PC-3 (cell line): ENCODE measurements around the gene ZRANB3. TPM values are rescaled to one million over a fixed set of nuclear protein-coding genes. Genes with fewer than 3 reads are reported as not detected.
"Not testable (repeated sequence)": the region's sequence is repeated elsewhere in the genome, so short reads cannot be mapped to it uniquely, and the experiment has no call there.

Experiments
- ATAC-seq: fragments of 200-7000 bp; cut with Tn5 transposase; 2 replicates; pipeline ENCODE4 v1.9.1; 2020; ENCODE audit warnings: mild to moderate bottlenecking, moderate library complexity
- BruUV-seq: library from RNA; stranded (reverse); fragments of 400-500 nt; replicated peaks from 2 replicates; lab custom pipeline; 2021; lab: Mats Ljungman, UMichigan
- CTCF ChIA-PET: fragments of 300-600 bp; sonication (Branson Sonifier 250); formaldehyde crosslinking; loops from one replicate; lab custom pipeline; 2022; ENCODE audit warnings: antibody characterized with exemption; lab: Charles Lee
- POLR2A ChIA-PET: fragments of 300-600 bp; sonication (Branson Sonifier 250); formaldehyde crosslinking; loops from one replicate; lab custom pipeline; 2022; ENCODE audit warnings: antibody characterized with exemption; ENCODE audit not compliant: unreplicated experiment; lab: Charles Lee
- DNase-seq: peaks from one replicate; pipeline ENCODE4 v3.0.0-alpha.2; 2015
- H2AFZ ChIP-seq: fragments of 300-600 bp; sonication (generic); 2 replicates; pipeline ENCODE4 v1.6.0; 2016; ENCODE audit warnings: antibody characterized with exemption, low read length
- H3F3A ChIP-seq: fragments of 300-600 bp; sonication (generic); one replicate; pipeline ENCODE4 v1.6.0; 2017; ENCODE audit warnings: antibody characterized with exemption, low read length, control low read depth, mild to moderate bottlenecking; ENCODE audit not compliant: unreplicated experiment
- H3K27ac ChIP-seq: fragments of 300-600 bp; sonication (generic); 2 replicates; pipeline ENCODE4 v1.5.1; 2016; ENCODE audit warnings: mild to moderate bottlenecking, low read length
- H3K27me3 ChIP-seq: fragments of 300-600 bp; sonication (generic); 2 replicates; pipeline ENCODE4 v1.6.1; 2016; ENCODE audit warnings: low read length, mixed read lengths
- H3K36me3 ChIP-seq: fragments of 300-600 bp; sonication (generic); 2 replicates; pipeline ENCODE4 v1.6.1; 2016; ENCODE audit warnings: low read depth, mixed run types, low read length, mixed read lengths
- H3K4me1 ChIP-seq: fragments of 300-600 bp; sonication (generic); 2 replicates; pipeline ENCODE4 v1.5.1; 2016; ENCODE audit warnings: low read length; ENCODE audit not compliant: insufficient read depth
- H3K4me2 ChIP-seq: fragments of 300-600 bp; sonication (generic); 2 replicates; pipeline ENCODE4 v1.6.0; 2016; ENCODE audit warnings: low read length
- H3K4me3 ChIP-seq: fragments of 300-600 bp; sonication (generic); 2 replicates; pipeline ENCODE4 v1.5.1; 2016; ENCODE audit warnings: mild to moderate bottlenecking, low read length, mixed read lengths
- H3K79me2 ChIP-seq: fragments of 300-600 bp; sonication (generic); 2 replicates; pipeline ENCODE4 v1.6.1; 2017; ENCODE audit warnings: low read length, mixed read lengths
- H3K9ac ChIP-seq: fragments of 300-600 bp; sonication (generic); 2 replicates; pipeline ENCODE4 v1.6.0; 2016; ENCODE audit warnings: mild to moderate bottlenecking, low read length
- H3K9me2 ChIP-seq: fragments of 300-600 bp; sonication (generic); replicated peaks from 2 replicates; pipeline ENCODE4 v1.6.1; 2016; ENCODE audit warnings: mixed run types, low read length, mixed read lengths
- H3K9me3 ChIP-seq: fragments of 300-600 bp; sonication (generic); 2 replicates; pipeline ENCODE4 v1.6.1; 2016; ENCODE audit warnings: low read length, mixed read lengths
- H4K20me1 ChIP-seq: fragments of 300-600 bp; sonication (generic); 2 replicates; pipeline ENCODE4 v1.6.1; 2016; ENCODE audit warnings: low read length, mixed read lengths
- EZH2 ChIP-seq: fragments of 300-600 bp; sonication (generic); IDR thresholded peaks from one replicate; pipeline ENCODE4 v1.6.1; 2017; ENCODE audit warnings: antibody characterized with exemption, mild to moderate bottlenecking, low read length; ENCODE audit not compliant: unreplicated experiment
- EZH2phosphoT487 ChIP-seq: fragments of 300-600 bp; sonication (generic); IDR thresholded peaks from 2 replicates; pipeline ENCODE4 v1.6.1; 2018; ENCODE audit warnings: mild to moderate bottlenecking, antibody characterized with exemption, low read length, borderline replicate concordance
- intact Hi-C: fragments of 100-400 bp; cut with micrococcal nuclease; formaldehyde crosslinking; loops from 2 replicates; pipeline ENCODE4 v1.9.0; 2023
- total RNA-seq: library from RNA; depleted of rRNA; stranded (reverse); fragments of >200 nt; gene quantifications from 2 replicates; pipeline ENCODE4 v1.2.3, GENCODE V29; 2014
- TF ChIP-seq, protein P1 (sequence below): fragments of 300-600 bp; sonication (generic); conservative IDR thresholded peaks from 2 replicates; pipeline ENCODE4 v1.5.1; 2017; ENCODE audit warnings: antibody characterized with exemption, low read depth, mild to moderate bottlenecking, low read length

Gene ZRANB3
- total RNA-seq, 1 experiment from 2014 or later, result 8.6 TPM

DNA sequence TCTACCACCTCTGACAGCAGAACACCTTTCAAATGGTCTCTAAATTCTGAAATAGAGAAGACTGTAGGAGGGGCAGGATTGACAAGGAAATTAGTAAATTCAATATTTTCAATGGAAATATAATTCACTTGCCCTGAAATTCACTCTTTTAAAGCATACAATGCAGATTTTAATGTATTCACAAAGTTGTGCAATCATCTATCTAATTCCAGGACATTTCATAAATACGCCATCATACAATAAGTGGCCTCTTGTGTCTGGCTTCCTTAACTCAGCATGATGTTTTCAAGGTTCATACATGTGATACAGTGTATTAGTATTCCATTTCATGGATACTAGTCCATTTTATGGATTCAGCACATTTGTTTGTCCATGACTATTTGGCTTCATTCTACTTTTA, 74.2 kb downstream of the ZRANB3 start:
- Histone ChIP-seq H3K4me2 (no peak overlapping the region), H2AFZ (no peak overlapping the region), H3F3A (no peaks in the 10 kb centered on the region), H3K9me3 (peaks cover 5% of the 10 kb centered on the region; the same call in 1 of the 2 replicates), H3K4me1 (no peaks in the 10 kb centered on the region), H3K27me3 (no peaks in the 10 kb centered on the region), H3K4me3 (no peak overlapping the region), H3K9ac (no peak overlapping the region), H3K36me3 (peaks cover 4% of the 10 kb centered on the region; the same call in 1 of the 2 replicates), H3K27ac (no peak overlapping the region), H4K20me1 (no peaks in the 10 kb centered on the region), H3K9me2 (no peaks in the 10 kb centered on the region), H3K79me2 (no peaks in the 10 kb centered on the region)
- TF ChIP-seq, protein P1, sequence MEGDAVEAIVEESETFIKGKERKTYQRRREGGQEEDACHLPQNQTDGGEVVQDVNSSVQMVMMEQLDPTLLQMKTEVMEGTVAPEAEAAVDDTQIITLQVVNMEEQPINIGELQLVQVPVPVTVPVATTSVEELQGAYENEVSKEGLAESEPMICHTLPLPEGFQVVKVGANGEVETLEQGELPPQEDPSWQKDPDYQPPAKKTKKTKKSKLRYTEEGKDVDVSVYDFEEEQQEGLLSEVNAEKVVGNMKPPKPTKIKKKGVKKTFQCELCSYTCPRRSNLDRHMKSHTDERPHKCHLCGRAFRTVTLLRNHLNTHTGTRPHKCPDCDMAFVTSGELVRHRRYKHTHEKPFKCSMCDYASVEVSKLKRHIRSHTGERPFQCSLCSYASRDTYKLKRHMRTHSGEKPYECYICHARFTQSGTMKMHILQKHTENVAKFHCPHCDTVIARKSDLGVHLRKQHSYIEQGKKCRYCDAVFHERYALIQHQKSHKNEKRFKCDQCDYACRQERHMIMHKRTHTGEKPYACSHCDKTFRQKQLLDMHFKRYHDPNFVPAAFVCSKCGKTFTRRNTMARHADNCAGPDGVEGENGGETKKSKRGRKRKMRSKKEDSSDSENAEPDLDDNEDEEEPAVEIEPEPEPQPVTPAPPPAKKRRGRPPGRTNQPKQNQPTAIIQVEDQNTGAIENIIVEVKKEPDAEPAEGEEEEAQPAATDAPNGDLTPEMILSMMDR, result no peak
- TF ChIP-seq EZH2 (no peak), EZH2phosphoT487 (no peak)
- CTCF ChIA-PET, result no interaction called here
- ATAC-seq (no peak), DNase-seq (no peak)
- no TSS peak for BruUV-seq
- intact Hi-C loops, result no loop called here
- POLR2A ChIA-PET, result no interaction called here

DNA sequence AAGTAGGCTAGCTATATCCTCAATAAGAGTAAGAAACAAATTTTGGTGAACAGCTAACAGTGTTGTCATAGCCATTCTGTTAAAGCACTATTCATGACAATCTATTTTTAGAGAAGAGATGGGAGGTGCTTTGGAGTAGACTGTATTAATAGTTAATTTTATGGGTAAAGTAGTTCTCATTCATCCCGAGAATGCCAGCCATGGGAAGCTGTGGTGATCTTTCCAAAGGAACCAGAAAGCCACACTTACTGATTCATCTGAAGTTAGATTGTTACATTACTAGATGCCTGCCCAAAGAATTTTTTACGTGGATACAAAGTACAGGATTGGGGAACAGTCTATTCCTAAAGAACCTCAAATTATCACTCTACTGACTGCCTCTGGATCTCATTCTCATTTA, 74.6 kb downstream of the ZRANB3 start:
- H3K27ac ChIP-seq, result no peak overlapping the region
- CTCF ChIA-PET, result no interaction called here
- peaks cover 4% of the 10 kb centered on the region; the same call in 1 of the 2 replicates for H3K36me3 ChIP-seq
- intact Hi-C loops, result no loop called here
- DNase-seq, result no peak
- H3K9me2 ChIP-seq, result no peaks in the 10 kb centered on the region
- no peak for ATAC-seq
- H3F3A ChIP-seq, result no peaks in the 10 kb centered on the region
- no peak overlapping the region for H3K4me2 ChIP-seq
- no peaks in the 10 kb centered on the region for H4K20me1 ChIP-seq
- no peak overlapping the region for H3K9ac ChIP-seq
- no peaks in the 10 kb centered on the region for H3K27me3 ChIP-seq
- POLR2A ChIA-PET, result no interaction called here
- H3K79me2 ChIP-seq, result no peaks in the 10 kb centered on the region
- H3K9me3 ChIP-seq, result peaks cover 5% of the 10 kb centered on the region; the same call in 1 of the 2 replicates
- no TSS peak for BruUV-seq
- H3K4me3 ChIP-seq, result no peak overlapping the region
- H2AFZ ChIP-seq, result no peak overlapping the region
- TF ChIP-seq EZH2phosphoT487 (no peak), EZH2 (no peak)
- TF ChIP-seq, protein P1, result no peak
- no peaks in the 10 kb centered on the region for H3K4me1 ChIP-seq

DNA sequence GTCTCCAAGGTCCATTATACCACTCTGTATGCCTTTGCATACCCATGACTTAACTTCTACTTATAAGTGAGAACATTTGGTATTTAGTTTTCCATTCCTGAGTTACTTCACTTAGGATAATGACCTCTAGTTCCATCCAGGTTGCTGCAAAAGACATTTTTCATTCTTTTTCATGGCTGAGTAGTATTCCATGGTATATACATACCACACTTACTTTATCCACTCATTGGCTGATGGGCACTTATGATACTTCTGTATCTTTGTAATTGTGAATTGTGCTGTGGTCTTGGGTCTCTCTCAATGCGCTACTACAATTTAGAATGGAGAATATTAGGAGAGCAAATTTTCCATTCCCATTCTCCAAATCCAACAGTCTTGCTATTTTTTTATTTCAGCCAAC, 76.4 kb downstream of the ZRANB3 start:
- no peak overlapping the region for H3K4me2 ChIP-seq
- no peak overlapping the region for H3K9ac ChIP-seq
- no peak for DNase-seq
- POLR2A ChIA-PET, result no interaction called here
- TF ChIP-seq EZH2 (no peak), EZH2phosphoT487 (no peak)
- TF ChIP-seq, protein P1, result no peak
- H3K9me3 ChIP-seq, result peaks cover 5% of the 10 kb centered on the region; the same call in 1 of the 2 replicates
- H3F3A ChIP-seq, result no peaks in the 10 kb centered on the region
- H3K36me3 ChIP-seq, result peaks cover 4% of the 10 kb centered on the region; the same call in 1 of the 2 replicates
- no TSS peak for BruUV-seq
- no peak for ATAC-seq
- no peak overlapping the region for H2AFZ ChIP-seq
- H3K79me2 ChIP-seq, result no peaks in the 10 kb centered on the region
- CTCF ChIA-PET, result no interaction called here
- intact Hi-C loops, result no loop called here
- H3K9me2 ChIP-seq, result no peaks in the 10 kb centered on the region
- H4K20me1 ChIP-seq, result no peaks in the 10 kb centered on the region
- H3K4me1 ChIP-seq, result no peaks in the 10 kb centered on the region
- H3K27ac ChIP-seq, result no peak overlapping the region
- H3K27me3 ChIP-seq, result no peaks in the 10 kb centered on the region
- H3K4me3 ChIP-seq, result no peak overlapping the region

DNA sequence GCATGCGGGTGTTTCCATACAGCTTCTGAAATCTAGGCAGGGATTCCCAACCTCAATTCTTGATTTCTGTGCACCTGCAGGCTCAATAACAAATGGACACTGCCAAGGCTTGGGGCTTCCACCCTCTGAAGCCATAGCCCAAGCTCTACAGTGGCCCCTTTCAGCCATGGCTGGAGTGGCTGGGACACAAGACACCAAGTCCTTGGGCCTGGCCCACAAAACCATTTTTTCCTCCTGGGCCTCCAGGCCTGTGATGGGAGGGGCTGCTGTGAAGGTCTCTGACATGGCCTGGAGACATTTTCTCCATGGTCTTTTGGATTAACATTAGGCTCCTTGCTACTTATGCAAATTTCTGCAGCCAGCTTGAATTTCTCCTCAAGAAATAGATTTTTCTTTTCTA, 78.0 kb downstream of the ZRANB3 start:
- H3K4me1 ChIP-seq, DNase-seq, H3K36me3 ChIP-seq, H3K9ac ChIP-seq, ATAC-seq, POLR2A ChIA-PET, H3K79me2 ChIP-seq, H3K4me2 ChIP-seq, H3K9me2 ChIP-seq, H2AFZ ChIP-seq, BruUV-seq, H3F3A ChIP-seq, CTCF ChIA-PET, intact Hi-C loops, H4K20me1 ChIP-seq, H3K4me3 ChIP-seq, H3K27ac ChIP-seq, H3K27me3 ChIP-seq, H3K9me3 ChIP-seq: not testable (repeated sequence)
